Naive thymus-derived CD8-positive, alpha-beta T cell (primary cell): ENCODE measurements around the gene MAGI1. TPM values are rescaled to one million over a fixed set of nuclear protein-coding genes. Genes with fewer than 3 reads are reported as not detected.

Experiments used
- ATAC-seq, 2 donors: fragments of 150-1000 bp; cut with Tn5 transposase in 1 of 2; sonication (Bioruptor Pico), chemical (Tn5 transposase) in 1 of 2; 1 replicate in 1 of 2; 2 replicates in 1 of 2; pipeline ENCODE4 v1.10.0; 2021; ENCODE audit warnings: mild to moderate bottlenecking in 2 of 2, moderate library complexity in 2 of 2
- POLR2A ChIA-PET: fragments of 350-600 bp; sonication (Branson Sonifier 250); formaldehyde crosslinking; loops from one replicate; lab custom pipeline; 2021; ENCODE audit warnings: antibody characterized with exemption; lab: Charles Lee
- DNase-seq, 10 donors: peaks; one replicate each; pipeline versions ENCODE4 v3.0.0 to v3.0.0-alpha.2; 2020 to 2022
- H3K27ac Mint-ChIP-seq, 10 donors: one replicate each; pipeline ENCODE4 v1.8.0; 2020 to 2022; ENCODE audit warnings: mild to moderate bottlenecking in 10 of 10, mixed read lengths in 10 of 10, moderate library complexity in 4 of 10, inconsistent platforms in 1 of 10
- H3K27me3 Mint-ChIP-seq, 5 donors: one replicate each; pipeline ENCODE4 v1.8.0; 2021 to 2022; ENCODE audit warnings: mixed read lengths in 5 of 5
- H3K36me3 Mint-ChIP-seq, 3 donors: one replicate each; pipeline ENCODE4 v1.8.0; 2020 to 2022; ENCODE audit warnings: mixed read lengths in 3 of 3, mild to moderate bottlenecking in 2 of 3, inconsistent platforms in 1 of 3
- H3K4me1 Mint-ChIP-seq, 4 donors: one replicate each; pipeline ENCODE4 v1.8.0; 2021 to 2022; ENCODE audit warnings: mixed read lengths in 4 of 4
- H3K4me3 Mint-ChIP-seq, 10 donors: one replicate each; pipeline ENCODE4 v1.8.0; 2020 to 2022; ENCODE audit warnings: mild to moderate bottlenecking in 10 of 10, mixed read lengths in 10 of 10, moderate library complexity in 6 of 10, inconsistent platforms in 1 of 10
- H3K9me3 Mint-ChIP-seq, 9 donors: one replicate each; pipeline ENCODE4 v1.8.0; 2020 to 2022; ENCODE audit warnings: mixed read lengths in 9 of 9, mild to moderate bottlenecking in 3 of 9, inconsistent platforms in 1 of 9, moderate library complexity in 1 of 9
- polyA plus RNA-seq, 3 donors: library from polyadenylated mRNA; unstranded; fragments of 300-500 nt; fragmentation: Illumina TruSeq; gene quantifications; one replicate each; pipeline ENCODE4 v1.2.3, GENCODE V29; 2021
- total RNA-seq, 8 experiments: library from RNA in 2 of 8; stranded (reverse) in 2 of 8; gene quantifications; one replicate each; pipeline ENCODE4 v1.2.3 and lab custom pipeline; 2021 to 2026

Gene MAGI1
- total and polyA plus RNA-seq, 5 experiments from 2014 or later: not detected

DNA sequence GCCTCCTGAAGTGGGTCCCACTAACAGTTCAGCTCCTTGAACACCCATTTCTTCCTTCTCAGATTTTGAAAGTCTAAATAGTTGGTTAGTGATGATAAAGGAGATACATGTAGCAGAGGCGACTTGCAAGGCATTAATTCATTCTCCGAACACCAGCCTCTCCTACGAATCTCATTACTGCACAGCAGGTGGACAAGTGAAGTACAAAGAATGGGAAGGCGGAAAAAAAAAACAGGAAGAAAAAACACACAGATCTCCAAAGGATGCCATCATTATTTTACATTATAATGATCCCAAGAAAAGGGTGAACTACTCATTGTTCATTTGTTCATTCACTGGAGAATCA is 276.5 kb downstream of the MAGI1 start:
- no peak overlapping the region for H3K4me3 Mint-ChIP-seq
- H3K9me3 Mint-ChIP-seq: peaks cover 0 to 1% (median 0%) of the 10 kb centered on the region in 9 donors
- POLR2A ChIA-PET: no interaction called here
- DNase-seq (no peak), ATAC-seq (no peak)
- peaks cover 0 to 7% (median 2%) of the 10 kb centered on the region in 5 donors for H3K27me3 Mint-ChIP-seq
- H3K4me1 Mint-ChIP-seq: no peaks in the 10 kb centered on the region
- H3K36me3 Mint-ChIP-seq: no peaks in the 10 kb centered on the region
- H3K27ac Mint-ChIP-seq: no peak overlapping the region

DNA sequence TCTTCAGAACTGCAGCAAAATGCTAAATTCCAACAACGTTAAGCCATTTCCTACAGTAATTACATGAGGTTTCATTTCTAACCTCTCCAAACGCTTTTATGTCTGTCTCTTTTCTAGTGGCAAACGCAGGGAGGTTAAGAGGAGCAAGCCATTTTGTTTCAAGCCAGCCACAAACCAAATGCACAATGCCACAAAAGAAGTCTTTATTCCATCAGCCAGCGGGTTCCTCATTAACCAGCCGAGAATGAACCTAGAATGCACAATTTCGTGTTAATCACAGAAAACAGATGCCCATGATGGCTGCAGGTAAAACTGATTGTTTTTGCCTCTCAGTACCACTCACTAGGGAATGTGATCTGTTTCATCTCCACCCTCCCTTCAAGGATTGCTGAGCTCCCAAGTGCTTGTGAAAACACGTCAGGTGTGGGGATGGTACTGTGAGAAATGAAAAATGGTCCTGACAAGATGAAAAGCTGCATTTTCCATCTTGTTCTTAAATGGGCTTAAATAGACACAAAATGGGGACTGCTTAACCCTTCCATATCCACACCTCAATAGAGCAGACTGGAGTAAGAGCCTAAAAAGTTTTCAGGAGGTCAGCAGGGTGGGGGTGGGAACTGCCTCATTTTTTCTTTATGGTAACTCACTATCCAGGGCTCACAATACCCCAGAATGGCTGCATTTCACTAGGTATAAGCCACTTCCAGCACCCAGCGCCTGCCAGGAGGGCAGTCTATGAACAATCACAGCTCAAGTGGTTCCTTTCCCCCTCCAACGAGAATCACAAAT is 277.1 kb downstream of the MAGI1 start:
- Mint-ChIP-seq H3K27me3 (peaks cover 0 to 7% (median 2%) of the 10 kb centered on the region in 5 donors), H3K4me1 (no peaks in the 10 kb centered on the region), H3K36me3 (no peaks in the 10 kb centered on the region), H3K4me3 (no peak overlapping the region), H3K27ac (no peak overlapping the region), H3K9me3 (peaks cover 0 to 1% (median 0%) of the 10 kb centered on the region in 9 donors)
- ATAC-seq: no peak
- no peak for DNase-seq
- POLR2A ChIA-PET: no interaction called here

DNA sequence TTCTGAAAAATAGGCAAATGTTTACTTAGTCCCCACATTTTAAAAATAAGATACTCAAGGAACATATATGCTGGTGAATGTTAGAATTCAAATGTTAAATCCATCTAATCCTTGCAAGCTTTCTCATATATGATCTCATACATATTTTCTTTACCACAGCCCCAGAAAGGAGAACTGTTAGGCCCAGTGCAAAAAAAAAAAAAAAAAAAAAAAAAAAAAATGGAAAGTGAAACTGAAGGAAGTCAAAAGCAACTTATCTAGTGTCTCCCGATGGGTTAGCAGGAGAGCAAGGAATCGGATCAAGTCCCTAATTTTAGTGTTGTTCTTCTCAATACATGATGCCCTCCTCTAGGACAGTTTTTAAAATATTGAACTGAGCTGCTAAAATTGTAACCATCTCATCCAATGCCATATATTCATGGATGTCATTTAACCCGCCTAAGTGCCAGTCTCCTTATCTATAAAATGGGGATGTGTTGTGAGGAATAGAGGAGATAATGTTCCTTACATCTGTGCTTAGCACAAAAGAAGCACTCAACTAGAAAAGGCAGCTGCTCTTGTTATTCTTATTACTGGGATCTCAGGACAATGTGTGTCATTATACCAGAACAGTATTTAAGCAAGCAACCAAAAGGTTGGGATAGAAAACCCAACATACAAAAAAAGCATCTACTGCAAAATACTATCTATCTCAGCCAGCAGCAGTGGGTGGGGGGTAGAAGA is 279.7 kb downstream of the MAGI1 start:
- Mint-ChIP-seq H3K4me1 (no peaks in the 10 kb centered on the region), H3K9me3 (peaks cover 0 to 1% (median 0%) of the 10 kb centered on the region in 9 donors), H3K4me3 (no peak overlapping the region), H3K27ac (no peak overlapping the region), H3K27me3 (peaks cover 0 to 7% (median 2%) of the 10 kb centered on the region in 5 donors), H3K36me3 (no peaks in the 10 kb centered on the region)
- DNase-seq (no peak), ATAC-seq (no peak)
- POLR2A ChIA-PET: no interaction called here

DNA sequence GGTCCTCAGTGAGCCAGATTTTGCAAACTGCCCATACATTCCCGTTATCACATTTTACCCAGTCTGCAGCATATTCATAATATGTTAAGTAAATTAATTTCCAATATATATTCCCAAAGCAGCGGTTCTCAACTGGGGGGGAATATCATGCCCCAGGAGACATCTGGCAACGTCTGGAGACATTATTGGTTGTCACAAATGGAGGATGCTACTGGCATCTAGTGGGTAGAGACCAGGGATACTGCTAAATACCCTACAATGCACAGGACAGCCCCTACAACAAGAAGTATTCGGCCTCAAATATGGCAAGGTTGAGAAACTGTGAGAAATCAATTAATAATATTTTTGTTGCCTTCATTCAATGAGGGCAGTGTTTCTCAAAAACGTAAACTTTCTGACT is 280.3 kb downstream of the MAGI1 start:
- Mint-ChIP-seq H3K9me3 (peaks cover 0 to 1% (median 0%) of the 10 kb centered on the region in 9 donors), H3K4me1 (no peaks in the 10 kb centered on the region), H3K27me3 (peaks cover 0 to 7% (median 2%) of the 10 kb centered on the region in 5 donors), H3K36me3 (no peaks in the 10 kb centered on the region), H3K4me3 (no peak overlapping the region), H3K27ac (no peak overlapping the region)
- POLR2A ChIA-PET: no interaction called here
- DNase-seq (no peak), ATAC-seq (no peak)

DNA sequence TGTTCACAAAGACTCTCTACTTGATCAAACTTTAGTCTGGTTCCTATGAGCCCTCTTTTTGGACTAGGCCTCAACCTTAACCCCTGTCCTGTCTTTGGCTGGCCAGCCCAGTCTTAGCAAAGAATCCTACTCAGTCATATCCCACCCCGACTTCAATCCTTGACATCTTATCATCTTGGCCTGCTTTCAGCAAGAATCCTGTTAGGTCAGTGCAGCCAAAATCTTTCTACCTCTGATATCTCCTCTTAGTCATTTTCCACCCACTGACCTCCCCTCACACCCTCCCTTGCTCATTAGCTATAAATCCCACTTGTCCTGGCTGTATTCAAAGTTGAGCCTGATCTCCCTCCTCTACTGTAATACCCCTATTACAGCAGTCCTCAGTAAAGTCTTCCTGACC is 286.1 kb downstream of the MAGI1 start:
- Mint-ChIP-seq H3K9me3 (no peaks in the 10 kb centered on the region), H3K4me1 (no peaks in the 10 kb centered on the region), H3K4me3 (no peak overlapping the region), H3K27me3 (peaks cover 0 to 5% (median 0%) of the 10 kb centered on the region in 5 donors), H3K27ac (no peak overlapping the region), H3K36me3 (no peaks in the 10 kb centered on the region)
- POLR2A ChIA-PET: no interaction called here
- DNase-seq (no peak), ATAC-seq (no peak)

DNA sequence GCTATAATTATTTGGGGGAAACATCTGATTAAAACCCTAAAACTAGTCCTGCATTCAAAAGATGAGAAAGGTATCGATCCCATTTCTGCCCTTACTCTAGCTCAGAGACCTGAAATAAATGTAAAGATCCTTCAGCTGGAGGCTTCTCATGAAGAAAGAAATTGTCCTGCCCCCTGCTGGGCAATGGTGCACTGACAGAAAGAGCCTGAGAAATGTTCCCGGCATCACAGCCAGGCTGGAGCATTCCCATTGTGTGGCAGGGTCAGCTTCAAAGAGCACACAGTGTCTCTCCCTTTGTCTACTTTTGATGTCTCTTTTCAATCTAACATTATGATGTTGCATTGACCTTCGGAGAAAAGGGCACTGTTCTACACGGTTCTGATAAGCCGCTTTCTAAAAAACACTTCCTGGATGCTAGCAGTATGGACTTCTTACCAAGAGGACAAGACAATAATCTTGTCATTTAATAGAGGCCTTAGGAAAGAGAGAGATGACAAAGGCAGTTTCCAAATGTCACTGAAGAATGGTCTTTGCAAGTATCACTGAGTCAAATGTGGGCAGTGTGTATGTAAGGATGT is 287.5 kb downstream of the MAGI1 start:
- H3K9me3 Mint-ChIP-seq: no peaks in the 10 kb centered on the region
- no peaks in the 10 kb centered on the region for H3K36me3 Mint-ChIP-seq
- POLR2A ChIA-PET: no interaction called here
- DNase-seq (no peak), ATAC-seq (no peak)
- H3K4me3 Mint-ChIP-seq: no peak overlapping the region
- H3K4me1 Mint-ChIP-seq: no peaks in the 10 kb centered on the region
- H3K27ac Mint-ChIP-seq: no peak overlapping the region
- H3K27me3 Mint-ChIP-seq: peaks cover 0 to 9% (median 0%) of the 10 kb centered on the region in 5 donors

DNA sequence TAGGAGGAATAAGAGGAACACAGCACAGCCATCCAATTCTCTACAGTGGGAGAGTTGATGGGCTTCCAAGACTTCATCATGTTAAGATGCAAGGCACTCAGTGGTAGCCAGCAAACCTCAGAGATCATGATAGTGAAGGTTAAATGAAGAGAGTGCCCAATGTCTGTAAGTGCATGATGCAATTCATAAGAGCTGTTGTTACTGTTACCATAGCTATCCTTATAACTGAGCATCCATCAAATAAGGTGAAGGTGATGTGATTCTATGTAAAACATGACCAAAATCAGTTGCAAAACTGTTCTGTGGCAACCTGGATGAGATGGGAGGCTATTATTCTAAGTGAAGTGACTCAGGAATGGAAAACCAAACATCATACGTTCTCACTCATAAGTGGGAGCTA is 289.7 kb downstream of the MAGI1 start:
- ATAC-seq (no peak), DNase-seq (no peak)
- POLR2A ChIA-PET: no interaction called here
- Mint-ChIP-seq H3K27ac (no peak overlapping the region), H3K4me1 (no peaks in the 10 kb centered on the region), H3K36me3 (no peaks in the 10 kb centered on the region), H3K4me3 (no peak overlapping the region), H3K27me3 (peaks cover 0 to 9% (median 1%) of the 10 kb centered on the region in 5 donors), H3K9me3 (no peaks in the 10 kb centered on the region)

GRCh38 chr3:65748326-65748725 is 290.4 kb downstream of the MAGI1 start:
- Mint-ChIP-seq H3K27me3 (peaks cover 0 to 9% (median 1%) of the 10 kb centered on the region in 5 donors), H3K36me3 (no peaks in the 10 kb centered on the region), H3K27ac (no peak overlapping the region), H3K9me3 (no peaks in the 10 kb centered on the region), H3K4me3 (no peak overlapping the region), H3K4me1 (no peaks in the 10 kb centered on the region)
- no peak for ATAC-seq
- POLR2A ChIA-PET: no interaction called here
- DNase-seq: no peak

DNA sequence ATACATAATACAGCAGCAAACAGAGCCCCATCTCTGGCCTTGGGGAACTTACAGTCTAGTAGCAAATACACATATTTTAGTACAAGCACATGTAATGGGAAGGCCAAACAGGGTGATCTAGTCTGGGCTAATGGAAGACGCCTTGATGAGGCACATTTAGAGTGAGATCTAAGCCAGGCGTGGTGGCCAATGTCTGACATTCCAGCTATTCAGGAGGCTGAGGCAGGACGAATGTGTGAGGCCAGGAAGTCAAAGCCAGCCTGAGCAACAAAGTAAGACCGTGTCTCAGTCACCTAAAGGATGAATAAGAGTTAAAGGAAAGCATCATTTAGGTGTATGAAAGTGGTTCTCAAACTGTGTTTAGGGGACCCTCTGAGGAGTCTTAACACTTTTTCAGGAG is 291.9 kb downstream of the MAGI1 start:
- no peaks in the 10 kb centered on the region for H3K9me3 Mint-ChIP-seq
- no peaks in the 10 kb centered on the region for H3K4me1 Mint-ChIP-seq
- no peak overlapping the region for H3K4me3 Mint-ChIP-seq
- POLR2A ChIA-PET: no interaction called here
- DNase-seq (no peak), ATAC-seq (no peak)
- peaks cover 0 to 12% (median 1%) of the 10 kb centered on the region in 5 donors for H3K27me3 Mint-ChIP-seq
- H3K36me3 Mint-ChIP-seq: no peaks in the 10 kb centered on the region
- H3K27ac Mint-ChIP-seq: no peak overlapping the region

DNA sequence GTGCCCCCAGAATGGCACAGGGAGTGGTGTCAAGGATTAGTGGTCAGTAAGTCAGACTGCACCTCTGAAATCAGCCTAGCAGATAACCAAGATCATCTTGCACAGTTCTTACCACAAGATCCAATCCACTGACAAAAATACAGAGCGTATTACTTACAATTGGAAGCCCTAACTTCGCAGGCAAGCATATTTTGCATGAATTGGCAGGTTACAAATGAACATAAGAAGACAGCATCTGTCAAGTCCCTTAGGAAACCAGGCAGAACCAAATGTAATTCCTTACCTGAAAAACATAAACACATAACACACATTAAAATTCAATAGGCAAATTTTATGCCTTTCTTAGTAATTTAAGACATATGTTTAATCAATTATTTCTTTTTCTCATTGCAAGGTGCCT is 293.4 kb downstream of the MAGI1 start:
- ATAC-seq (no peak), DNase-seq (no peak)
- Mint-ChIP-seq H3K36me3 (no peaks in the 10 kb centered on the region), H3K9me3 (no peaks in the 10 kb centered on the region), H3K27me3 (peaks cover 0 to 12% (median 1%) of the 10 kb centered on the region in 5 donors), H3K27ac (no peak overlapping the region), H3K4me1 (no peaks in the 10 kb centered on the region), H3K4me3 (no peak overlapping the region)
- POLR2A ChIA-PET: no interaction called here

- Mint-ChIP-seq H3K9me3 (peaks cover 0 to 2% (median 0%) of the 10 kb centered on the region in 9 donors), H3K4me3 (no peak overlapping the region), H3K27me3 (peaks cover 0 to 7% (median 1%) of the 10 kb centered on the region in 5 donors), H3K4me1 (no peaks in the 10 kb centered on the region), H3K36me3 (no peaks in the 10 kb centered on the region), H3K27ac (no peak overlapping the region)
- POLR2A ChIA-PET: no interaction called here
- DNase-seq (no peak), ATAC-seq (no peak)
Observed at GRCh38 chr3:65742914-65743313, 295.8 kb downstream of the MAGI1 start.

DNA sequence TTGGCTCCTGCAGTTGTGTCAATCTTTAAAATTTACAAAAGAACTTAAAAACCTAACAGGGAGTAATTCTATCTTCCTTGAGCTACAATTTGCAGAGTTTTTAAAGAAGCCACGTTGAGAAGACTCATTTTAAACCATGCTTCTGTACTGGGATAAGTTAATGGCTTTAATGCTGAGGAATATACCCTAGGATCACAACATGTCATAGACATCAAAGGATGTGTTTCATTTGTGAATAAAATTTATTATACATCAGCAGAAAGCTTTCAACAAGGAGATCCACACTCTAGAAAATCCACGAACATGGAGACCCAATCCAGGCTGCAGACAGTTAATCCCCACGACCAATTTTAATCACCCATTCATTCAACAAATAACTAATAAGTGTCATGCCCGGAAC is 297.2 kb downstream of the MAGI1 start:
- POLR2A ChIA-PET: no interaction called here
- no peak for ATAC-seq
- Mint-ChIP-seq H3K4me3 (no peak overlapping the region), H3K27ac (peak overlapping the region in 1 of 10 donors; percentile 19), H3K27me3 (peaks cover 0 to 3% (median 1%) of the 10 kb centered on the region in 5 donors), H3K9me3 (peaks cover 0 to 2% (median 0%) of the 10 kb centered on the region in 9 donors), H3K4me1 (no peaks in the 10 kb centered on the region), H3K36me3 (no peaks in the 10 kb centered on the region)
- DNase-seq: no peak

- POLR2A ChIA-PET: no interaction called here
- peaks cover 0 to 3% (median 0%) of the 10 kb centered on the region in 9 donors for H3K9me3 Mint-ChIP-seq
- no peak overlapping the region for H3K4me3 Mint-ChIP-seq
- H3K27me3 Mint-ChIP-seq: peaks cover 0 to 10% (median 0%) of the 10 kb centered on the region in 5 donors
- no peaks in the 10 kb centered on the region for H3K4me1 Mint-ChIP-seq
- ATAC-seq (no peak), DNase-seq (no peak)
- no peak overlapping the region for H3K27ac Mint-ChIP-seq
- H3K36me3 Mint-ChIP-seq: no peaks in the 10 kb centered on the region
Observed at GRCh38 chr3:65739901-65740541, 298.7 kb downstream of the MAGI1 start.
